ENCODE data around the gene DRC1. TPM values are rescaled to one million over a fixed set of nuclear protein-coding genes. Genes with fewer than 3 reads are reported as not detected.

DRC1 gene
- polyA plus RNA-seq, 1 experiment: 0.05 TPM

DNA sequence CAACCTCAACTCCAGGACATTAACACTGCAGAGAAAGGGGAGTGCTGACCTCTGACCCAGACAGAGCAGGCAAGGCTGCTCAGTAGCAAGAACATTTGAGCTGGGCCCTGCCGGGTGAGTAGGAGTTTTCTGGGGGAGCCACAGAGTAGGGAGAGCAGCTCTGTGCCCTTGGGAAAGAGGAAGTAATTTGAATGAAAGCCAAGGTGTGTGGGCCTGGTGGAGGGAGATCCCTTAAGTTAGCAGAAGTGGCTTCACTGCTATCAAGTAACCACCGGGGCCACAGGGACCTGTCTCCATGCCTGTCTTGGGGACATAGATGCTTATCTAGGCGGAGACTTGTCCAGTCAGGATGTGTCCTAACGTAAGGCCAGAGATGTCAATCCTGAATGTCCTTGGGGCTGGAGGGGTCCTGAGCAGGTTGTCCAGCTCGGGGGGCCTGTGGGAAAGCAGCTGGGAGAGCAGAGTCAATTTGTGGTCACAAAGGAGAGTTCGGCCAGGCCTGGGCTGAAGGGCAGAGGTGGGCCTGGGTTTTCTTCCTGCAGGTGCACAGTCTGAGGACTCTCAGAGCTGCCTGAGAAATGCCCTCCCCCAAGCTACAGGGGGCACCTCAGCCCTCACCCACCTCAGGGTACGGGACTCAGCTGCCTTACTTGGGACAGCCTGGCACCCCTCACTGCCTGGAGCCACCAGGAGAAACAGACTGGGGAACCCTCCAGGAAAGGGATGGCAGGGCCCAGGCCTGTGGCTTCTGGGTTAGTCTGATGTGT lies 91.2 kb downstream of the DRC1 start:
- CTCF ChIA-PET: interaction anchor here (2.3 kb wide), 1 partner anchor 11 kb away, joined by 12 read pairs; no protein-coding TSS in a partner anchor
- H3K4me3 ChIP-seq (ENCODE audit: low read depth, low read length): no peak overlapping the region
- POLR2A ChIA-PET: no interaction called here
- H3K27me3 ChIP-seq (ENCODE audit: control insufficient read depth, insufficient read depth, low read length): peaks cover 3% of the 10 kb centered on the region
- DNase-seq (ENCODE audit: low read depth): no peak
- no peaks in the 10 kb centered on the region for H3K36me3 ChIP-seq (ENCODE audit: control insufficient read depth, insufficient read depth, low read length)
- TF ChIP-seq, protein P1, sequence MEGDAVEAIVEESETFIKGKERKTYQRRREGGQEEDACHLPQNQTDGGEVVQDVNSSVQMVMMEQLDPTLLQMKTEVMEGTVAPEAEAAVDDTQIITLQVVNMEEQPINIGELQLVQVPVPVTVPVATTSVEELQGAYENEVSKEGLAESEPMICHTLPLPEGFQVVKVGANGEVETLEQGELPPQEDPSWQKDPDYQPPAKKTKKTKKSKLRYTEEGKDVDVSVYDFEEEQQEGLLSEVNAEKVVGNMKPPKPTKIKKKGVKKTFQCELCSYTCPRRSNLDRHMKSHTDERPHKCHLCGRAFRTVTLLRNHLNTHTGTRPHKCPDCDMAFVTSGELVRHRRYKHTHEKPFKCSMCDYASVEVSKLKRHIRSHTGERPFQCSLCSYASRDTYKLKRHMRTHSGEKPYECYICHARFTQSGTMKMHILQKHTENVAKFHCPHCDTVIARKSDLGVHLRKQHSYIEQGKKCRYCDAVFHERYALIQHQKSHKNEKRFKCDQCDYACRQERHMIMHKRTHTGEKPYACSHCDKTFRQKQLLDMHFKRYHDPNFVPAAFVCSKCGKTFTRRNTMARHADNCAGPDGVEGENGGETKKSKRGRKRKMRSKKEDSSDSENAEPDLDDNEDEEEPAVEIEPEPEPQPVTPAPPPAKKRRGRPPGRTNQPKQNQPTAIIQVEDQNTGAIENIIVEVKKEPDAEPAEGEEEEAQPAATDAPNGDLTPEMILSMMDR (IDR thresholded peaks at IDR 0.05; ENCODE audit: insufficient read depth, low read depth, low read length): no peak

DNA sequence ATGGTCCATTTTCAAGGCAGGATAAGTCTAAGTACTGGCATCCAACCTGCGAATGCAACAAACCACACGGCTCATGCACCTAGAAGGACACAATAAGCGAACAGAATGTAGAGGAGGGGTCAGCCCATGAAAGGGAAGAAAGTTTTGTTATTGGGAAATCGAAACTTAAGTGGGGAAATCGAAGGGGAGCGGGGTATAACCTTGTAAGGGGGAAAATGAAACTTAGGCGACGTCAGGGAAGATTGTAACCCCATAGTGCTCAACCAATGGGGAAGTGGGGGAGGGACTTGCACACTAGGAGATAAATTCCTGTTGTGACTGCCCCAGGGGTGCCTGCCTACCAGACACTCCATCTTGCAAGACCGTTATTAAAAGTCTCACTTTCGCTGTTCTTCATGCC lies 91.8 kb downstream of the DRC1 start:
- no peak for DNase-seq (ENCODE audit: low read depth)
- Histone ChIP-seq H3K27me3 (ENCODE audit: control insufficient read depth, insufficient read depth, low read length) (peaks cover 7% of the 10 kb centered on the region), H3K4me3 (ENCODE audit: low read depth, low read length) (no peak overlapping the region), H3K36me3 (ENCODE audit: control insufficient read depth, insufficient read depth, low read length) (no peaks in the 10 kb centered on the region)
- CTCF ChIA-PET: interaction anchor here (2.3 kb wide), 1 partner anchor 10 kb away, joined by 12 read pairs; no protein-coding TSS in a partner anchor
- TF ChIP-seq, protein P1 (IDR thresholded peaks at IDR 0.05; ENCODE audit: insufficient read depth, low read depth, low read length): no peak
- POLR2A ChIA-PET: no interaction called here

DNA sequence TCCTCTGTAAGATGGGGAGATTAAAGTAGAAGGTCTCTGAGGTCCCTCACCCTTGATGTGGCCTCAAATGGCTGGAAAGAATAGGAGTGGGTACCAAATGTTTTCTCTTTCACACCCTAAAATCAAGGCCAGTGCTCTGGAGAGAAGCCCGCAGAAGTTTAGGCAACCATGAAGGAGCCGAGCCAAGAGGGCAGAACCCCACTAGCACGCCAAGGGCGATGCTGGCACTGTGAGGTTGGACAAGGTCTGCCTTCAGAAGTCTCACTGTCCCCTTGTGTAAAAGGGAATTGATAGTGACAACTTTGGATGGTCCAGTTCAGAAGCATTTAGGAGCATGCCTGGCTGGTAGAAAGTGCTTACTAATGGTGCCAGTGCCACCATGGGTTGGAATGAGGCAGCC lies 92.5 kb downstream of the DRC1 start:
- TF ChIP-seq, protein P1 (IDR thresholded peaks at IDR 0.05; ENCODE audit: insufficient read depth, low read depth, low read length): no peak
- Histone ChIP-seq H3K27me3 (ENCODE audit: control insufficient read depth, insufficient read depth, low read length) (peaks cover 10% of the 10 kb centered on the region), H3K36me3 (ENCODE audit: control insufficient read depth, insufficient read depth, low read length) (no peaks in the 10 kb centered on the region), H3K4me3 (ENCODE audit: low read depth, low read length) (no peak overlapping the region)
- DNase-seq (ENCODE audit: low read depth): no peak
- ChIA-PET CTCF (no interaction called here), POLR2A (no interaction called here)

DNA sequence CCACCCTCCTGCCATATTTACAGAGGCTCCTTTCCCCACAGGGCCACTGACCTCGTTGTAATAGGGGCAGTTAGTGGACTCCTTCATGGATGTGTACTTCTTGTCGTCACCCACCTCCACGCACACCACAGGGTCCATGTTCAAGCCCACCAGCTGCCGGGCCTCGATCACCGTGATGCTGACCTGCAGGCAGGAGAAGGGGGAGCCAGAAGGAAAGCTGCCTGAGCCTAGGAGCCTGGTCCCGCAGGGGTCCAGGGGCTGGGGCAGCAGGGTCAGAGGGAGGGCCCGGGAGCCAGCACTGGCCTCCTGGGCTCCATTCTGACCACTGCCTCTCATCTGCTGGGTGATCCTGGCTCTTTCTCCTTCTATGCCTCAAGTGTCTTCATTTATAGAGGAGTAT lies 93.2 kb downstream of the DRC1 start:
- TF ChIP-seq, protein P1 (IDR thresholded peaks at IDR 0.05; ENCODE audit: insufficient read depth, low read depth, low read length): no peak
- CTCF ChIA-PET: interaction anchor here (0.7 kb wide), 1 partner anchor 9 kb away, joined by 3 read pairs; no protein-coding TSS in a partner anchor
- Histone ChIP-seq H3K27me3 (ENCODE audit: control insufficient read depth, insufficient read depth, low read length) (peaks cover 10% of the 10 kb centered on the region), H3K36me3 (ENCODE audit: control insufficient read depth, insufficient read depth, low read length) (no peaks in the 10 kb centered on the region), H3K4me3 (ENCODE audit: low read depth, low read length) (no peak overlapping the region)
- DNase-seq (ENCODE audit: low read depth): no peak
- POLR2A ChIA-PET: no interaction called here

DNA sequence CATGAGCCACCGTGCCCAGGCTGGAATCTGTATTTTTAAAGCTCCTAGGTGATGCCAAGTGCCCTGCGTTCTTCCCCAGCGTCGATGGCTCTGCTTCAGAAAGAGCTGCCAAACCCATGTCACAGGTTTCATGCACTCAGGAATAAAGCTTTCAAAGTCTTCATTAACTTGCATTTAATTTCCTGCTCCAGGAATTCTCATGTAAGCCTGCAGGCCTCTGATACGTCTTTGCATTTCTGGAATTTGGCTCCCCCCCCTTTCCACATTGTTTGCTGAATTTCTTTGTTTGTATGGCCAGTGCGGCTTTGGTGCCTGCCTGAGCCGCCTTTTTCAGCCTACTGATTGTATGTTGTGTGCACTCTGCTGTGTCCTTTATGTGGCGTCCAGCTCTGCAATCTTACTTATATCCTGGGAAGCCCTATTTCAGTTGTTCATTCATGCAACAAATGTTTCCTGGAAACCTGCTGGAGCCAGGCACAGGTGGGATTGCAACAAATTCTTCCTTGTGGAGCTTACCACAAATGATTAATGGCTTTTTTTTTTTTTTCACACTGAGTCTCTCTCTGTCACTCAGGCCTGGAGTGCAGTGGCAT lies 94.1 kb downstream of the DRC1 start:
- CTCF ChIA-PET: interaction anchor here (1.0 to 1.5 kb wide), 2 partner anchors 8 to 16 kb away, joined by 3 to 4 read pairs; no protein-coding TSS in a partner anchor
- TF ChIP-seq, protein P1 (IDR thresholded peaks at IDR 0.05; ENCODE audit: insufficient read depth, low read depth, low read length): no peak
- Histone ChIP-seq H3K4me3 (ENCODE audit: low read depth, low read length) (no peak overlapping the region), H3K36me3 (ENCODE audit: control insufficient read depth, insufficient read depth, low read length) (no peaks in the 10 kb centered on the region), H3K27me3 (ENCODE audit: control insufficient read depth, insufficient read depth, low read length) (peaks cover 10% of the 10 kb centered on the region)
- POLR2A ChIA-PET: no interaction called here
- DNase-seq (ENCODE audit: low read depth): no peak
